ENCODE data around the gene MYDGF. TPM values are rescaled to one million over a fixed set of nuclear protein-coding genes. Genes with fewer than 3 reads are reported as not detected.

MYDGF gene
- total RNA-seq, 1 experiment from 2014 or later: 58.2 TPM

GRCh38 chr19:4641132-4641531 lies 29.0 kb downstream of the MYDGF start (continued):
- TF ChIP-seq E2F5 (CRISPR knock-in tag; IDR thresholded peaks at IDR 0.05) (no peak), SP1 (CRISPR knock-in tag; conservative IDR thresholded peaks at IDR 0.05) (no peak), IRF1 (CRISPR knock-in tag; IDR thresholded peaks at IDR 0.05) (no peak), ZMAT4 (CRISPR knock-in tag; IDR thresholded peaks at IDR 0.05) (no peak), NR3C1 (CRISPR knock-in tag; conservative IDR thresholded peaks at IDR 0.05; ENCODE audit: low read depth) (no peak), ETV6 (CRISPR knock-in tag; IDR thresholded peaks at IDR 0.05) (no peak), HMGXB4 (CRISPR knock-in tag; IDR thresholded peaks at IDR 0.05) (no peak), NFATC4 (CRISPR knock-in tag; IDR thresholded peaks at IDR 0.05) (no peak), SMAD3 (CRISPR knock-in tag; IDR thresholded peaks at IDR 0.05; ENCODE audit: borderline replicate concordance) (no peak), RORB (CRISPR knock-in tag; IDR thresholded peaks at IDR 0.05) (no peak), JAZF1 (CRISPR knock-in tag; IDR thresholded peaks at IDR 0.05) (no peak), EMX1 (CRISPR knock-in tag; IDR thresholded peaks at IDR 0.05) (no peak)

GRCh38 chr19:4640247-4641000 lies 29.7 kb downstream of the MYDGF start:
- DNase-seq (ENCODE audit: low spot score): no peak
- ChIA-PET POLR2A (no interaction called here), CTCF (interaction anchor here (0.5 to 3.0 kb wide), 4 partner anchors 88 to 137 kb away, joined by 3 to 20 read pairs (median 3); no protein-coding TSS in a partner anchor)
- peaks cover 16% of the 10 kb centered on the region for H3K4me1 Mint-ChIP-seq
- ATAC-seq: no peak
- H3K36me3 Mint-ChIP-seq: no peaks in the 10 kb centered on the region
- peak overlapping the region; percentile 95 for H3K4me3 Mint-ChIP-seq
- H3K27me3 Mint-ChIP-seq (ENCODE audit: low read depth): peaks cover 27% of the 10 kb centered on the region
- no peak for TF ChIP-seq PREB (CRISPR knock-in tag; IDR thresholded peaks at IDR 0.05; ENCODE audit: borderline replicate concordance)
- TF ChIP-seq NFYB (CRISPR knock-in tag; conservative IDR thresholded peaks at IDR 0.05; ENCODE audit: low read depth): no peak
- TF ChIP-seq SP1 (CRISPR knock-in tag; conservative IDR thresholded peaks at IDR 0.05): no peak
- no peak for TF ChIP-seq ZNF281 (CRISPR knock-in tag; IDR thresholded peaks at IDR 0.05)
- no peak for TF ChIP-seq MYBL2 (CRISPR knock-in tag; IDR thresholded peaks at IDR 0.05)
- TF ChIP-seq RORB (CRISPR knock-in tag; IDR thresholded peaks at IDR 0.05): no peak
- no peak for TF ChIP-seq SOX15 (CRISPR knock-in tag; IDR thresholded peaks at IDR 0.05)
- no peak for TF ChIP-seq TEAD4 (CRISPR knock-in tag; IDR thresholded peaks at IDR 0.05)
- no peak for TF ChIP-seq ATF2 (CRISPR knock-in tag; IDR thresholded peaks at IDR 0.05; ENCODE audit: borderline replicate concordance, low read depth)
- TF ChIP-seq GRHL2 (CRISPR knock-in tag; IDR thresholded peaks at IDR 0.05; ENCODE audit: insufficient replicate concordance, severe bottlenecking): no peak
- no peak for TF ChIP-seq ARID4B (CRISPR knock-in tag; IDR thresholded peaks at IDR 0.05; ENCODE audit: borderline replicate concordance)
- no peak for TF ChIP-seq SMAD3 (CRISPR knock-in tag; IDR thresholded peaks at IDR 0.05; ENCODE audit: borderline replicate concordance)
- no peak overlapping the region for H3K27ac Mint-ChIP-seq
- H3K9me3 Mint-ChIP-seq: no peaks in the 10 kb centered on the region

All from WTC11 (cell line).